ENCODE results near the gene WDR5.

Gene WDR5

DNA sequence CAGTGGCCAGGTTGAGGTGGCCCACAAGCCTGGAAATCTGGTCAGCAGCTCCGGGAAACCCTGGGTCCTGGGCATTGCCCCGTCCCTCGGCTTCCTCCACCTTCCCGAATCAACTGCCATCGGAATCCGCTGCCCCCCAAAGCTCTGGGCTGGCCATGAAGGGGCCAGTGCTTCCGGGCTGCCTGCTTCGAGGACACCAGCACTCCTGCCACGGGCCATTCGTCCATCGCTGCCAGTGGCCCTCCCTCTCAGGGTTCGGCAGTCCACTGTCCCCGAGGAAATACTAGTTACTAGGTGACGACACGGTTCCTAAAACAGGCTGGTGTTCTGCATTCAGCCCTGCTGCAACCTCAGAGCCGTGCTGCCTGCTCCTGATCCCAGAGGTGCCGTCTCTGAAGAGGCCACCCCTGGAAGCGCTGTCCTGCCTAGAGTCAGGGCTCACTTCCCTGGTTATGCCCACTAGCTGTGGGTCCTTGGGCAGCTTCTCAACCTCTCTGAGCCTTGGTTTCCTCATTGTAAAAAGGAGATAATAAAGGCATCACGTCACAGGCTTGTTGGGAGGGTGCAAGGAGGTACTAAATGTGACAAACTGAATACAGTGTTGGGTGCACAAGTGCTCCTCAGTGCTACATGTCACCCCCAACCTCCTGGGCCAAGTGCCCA, 3.5 kb upstream of the WDR5 start:
- no peak for DNase-seq

DNA sequence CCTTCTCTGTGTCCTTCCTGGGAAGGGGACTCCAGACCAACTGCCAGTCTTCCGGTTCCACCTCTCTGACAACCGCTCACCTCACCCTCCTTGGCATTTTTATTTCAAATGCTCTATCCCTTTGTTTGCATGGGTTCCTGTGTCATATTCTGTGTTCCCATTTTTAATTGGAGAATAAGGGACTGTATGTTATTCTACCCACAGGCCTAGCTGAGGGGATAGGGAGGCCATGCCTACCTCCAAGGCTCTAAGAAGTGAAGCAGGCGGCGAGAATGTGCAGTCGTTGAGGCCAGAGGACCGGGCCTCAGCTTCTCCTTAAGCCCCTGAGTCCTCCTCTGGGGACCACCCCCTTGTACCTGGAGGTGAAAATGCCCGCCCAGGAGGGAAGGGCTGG, 936 bp upstream of the WDR5 start:
- DNase-seq = no peak

GRCh38 chr9:134136118-134136995, 475 bp downstream of the WDR5 start:
- peak; percentile 57 for DNase-seq

DNA sequence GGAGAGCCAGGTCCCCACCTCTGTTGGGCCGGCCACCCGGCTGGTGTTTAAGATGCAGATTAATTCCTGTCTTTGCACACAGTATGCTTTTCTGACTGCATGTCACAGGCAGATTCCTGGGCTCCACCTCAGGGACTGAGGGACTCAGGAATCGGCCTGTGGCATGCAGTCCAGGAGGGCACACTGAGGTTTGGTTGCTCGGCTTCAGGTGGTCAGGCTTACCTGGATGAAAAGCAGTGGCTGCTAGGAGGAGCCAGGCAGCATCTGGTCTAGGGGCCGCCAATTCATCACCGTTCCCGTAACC, 1.1 kb downstream of the WDR5 start:
- no peak for DNase-seq

DNA sequence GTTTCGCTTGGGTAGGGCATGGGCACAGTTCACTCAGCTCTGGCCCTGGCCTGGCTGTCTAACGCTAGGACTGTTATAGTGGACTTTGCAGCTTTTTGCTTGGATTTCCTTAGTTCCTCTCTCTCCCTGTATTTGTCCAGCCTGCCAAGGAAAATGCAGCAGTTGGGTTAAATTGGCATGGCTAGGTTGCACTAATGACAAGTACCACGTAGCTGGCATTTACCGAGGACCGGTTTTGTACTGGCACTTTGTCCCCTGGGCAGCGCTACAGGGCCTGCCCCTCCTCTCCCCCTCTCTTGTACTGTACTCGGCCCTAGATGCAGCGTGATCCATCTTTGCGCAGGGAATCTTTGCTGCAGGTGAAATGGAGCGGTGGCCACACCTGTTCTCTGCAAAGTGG, 2.4 kb downstream of the WDR5 start:
- DNase-seq = no peak

GRCh38 chr9:134139081-134139480, 3.2 kb downstream of the WDR5 start:
- no peak for DNase-seq

DNA sequence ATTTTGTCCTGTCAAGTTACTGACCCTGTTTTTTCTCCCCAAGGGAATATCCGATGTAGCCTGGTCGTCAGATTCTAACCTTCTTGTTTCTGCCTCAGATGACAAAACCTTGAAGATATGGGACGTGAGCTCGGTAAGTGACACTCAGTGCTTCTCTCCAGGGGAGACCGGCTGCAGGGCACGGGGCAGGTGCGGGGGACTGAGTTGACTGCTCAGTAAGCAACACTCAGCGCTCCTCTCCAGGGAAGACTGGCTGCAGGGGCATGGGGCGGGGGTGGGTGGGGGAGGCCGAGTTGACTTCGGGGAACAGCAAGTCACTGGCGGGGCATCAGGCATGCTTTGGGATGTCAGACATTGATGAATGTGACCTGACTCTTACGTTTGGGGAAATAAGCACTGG, 6.0 kb downstream of the WDR5 start:
- no peak for DNase-seq

DNA sequence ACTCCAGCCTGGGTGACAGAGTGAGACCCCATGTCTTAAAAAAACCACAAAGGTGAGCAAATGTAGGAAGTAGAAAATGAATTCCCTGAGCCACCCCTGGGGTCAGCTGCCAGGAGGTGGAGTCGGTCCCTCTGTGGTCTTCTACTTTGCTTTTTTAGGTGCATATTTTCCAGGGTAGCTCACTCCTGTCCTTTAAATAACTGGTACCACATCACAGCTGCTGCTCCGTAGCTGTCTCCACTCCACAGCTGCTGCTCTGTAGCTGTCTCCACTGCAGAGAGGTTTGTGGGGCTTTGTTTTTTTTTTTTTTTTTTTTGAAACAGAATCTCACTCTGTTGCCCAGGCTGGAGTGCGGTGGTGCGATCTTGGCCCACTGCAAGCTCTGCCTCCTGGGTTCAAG, 8.9 kb downstream of the WDR5 start:
- DNase-seq = no peak

- DNase-seq = no peak
Measured at GRCh38 chr9:134145262-134145661, 9.4 kb downstream of the WDR5 start.

DNA sequence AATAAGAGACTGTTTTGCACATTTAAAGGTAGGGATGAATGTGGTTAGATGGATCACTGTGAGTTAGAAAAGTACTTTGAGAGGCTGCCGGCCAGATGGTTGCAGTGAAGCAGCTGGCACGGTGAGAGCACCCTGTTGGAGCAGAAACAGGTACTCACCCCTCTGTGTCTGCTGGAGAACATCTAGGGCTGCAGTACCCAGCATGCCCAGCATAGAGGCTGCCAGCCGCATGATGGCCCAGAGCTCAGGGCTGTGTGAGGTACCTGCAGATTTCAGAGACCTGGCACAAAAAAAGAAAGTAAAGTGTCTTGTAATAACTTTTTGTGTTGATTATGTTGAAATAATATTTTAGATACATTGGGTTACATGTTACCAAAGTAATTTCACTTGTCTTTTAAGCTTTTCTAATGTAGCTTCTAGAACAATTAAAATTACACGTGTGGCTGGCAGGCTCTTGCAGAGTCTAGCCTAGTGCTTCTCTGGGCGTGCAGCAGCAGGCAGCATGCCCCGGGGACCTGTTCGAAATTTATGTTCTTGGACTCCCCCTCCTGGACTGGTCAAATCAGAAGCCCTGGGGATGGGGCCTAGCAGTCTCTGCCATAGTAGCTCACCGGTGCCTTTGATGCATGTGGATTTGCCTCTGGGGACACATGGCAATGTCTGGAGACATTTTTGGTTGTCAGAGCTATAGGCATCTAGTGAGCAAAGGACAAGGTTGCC, 11.1 kb downstream of the WDR5 start:
- no peak for DNase-seq

DNA sequence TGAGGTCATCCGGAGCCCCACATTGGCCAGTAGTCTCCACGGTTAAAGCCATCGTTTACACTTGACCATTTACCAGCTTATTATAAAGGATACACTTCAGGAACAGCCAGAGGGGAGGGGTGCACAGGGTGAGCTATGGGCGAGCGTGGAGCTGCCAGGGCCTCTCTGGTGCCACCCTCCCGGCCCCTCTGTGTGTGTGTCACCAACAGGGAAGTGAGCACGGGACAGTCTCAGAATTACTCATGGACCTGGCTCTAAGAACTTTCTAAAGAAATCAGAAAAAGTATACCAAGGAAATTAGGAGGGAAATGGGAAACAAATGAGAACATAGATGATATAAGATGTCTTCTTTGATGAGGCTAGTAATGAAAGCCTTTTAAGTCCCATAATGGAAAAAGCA, 13.5 kb downstream of the WDR5 start:
- no peak for DNase-seq

DNA sequence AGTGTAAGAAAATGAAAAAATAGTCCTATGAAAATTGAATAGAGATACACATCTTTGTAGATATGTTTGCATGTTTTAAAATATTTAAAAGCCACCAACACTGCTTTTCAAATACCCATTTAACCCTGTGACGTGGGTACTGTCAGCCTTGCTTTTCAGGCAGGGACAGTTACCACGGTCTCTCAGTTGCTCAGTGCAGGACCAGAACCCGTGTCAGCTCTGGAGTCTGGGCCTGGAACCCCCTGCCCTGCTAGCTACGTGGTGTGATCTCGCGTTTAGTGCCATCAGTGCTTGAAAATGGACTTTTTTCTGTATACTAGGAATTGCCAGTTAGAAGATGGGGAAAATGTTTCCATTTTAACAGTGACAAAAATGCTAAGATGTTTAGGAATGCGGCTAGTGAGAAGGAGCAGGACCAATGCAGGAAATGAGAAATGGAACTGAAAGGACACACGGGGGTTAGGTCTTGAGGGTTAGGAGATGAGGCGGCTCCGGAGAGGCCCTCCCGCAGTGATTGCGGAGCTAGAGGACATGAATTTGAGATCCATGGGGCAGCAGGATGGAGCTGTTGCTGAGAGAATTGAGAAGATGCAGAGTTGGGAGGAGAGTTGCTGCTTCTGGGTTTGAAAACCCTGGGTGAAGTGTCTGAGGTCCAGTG, 14.8 kb downstream of the WDR5 start:
- DNase-seq = no peak

DNA sequence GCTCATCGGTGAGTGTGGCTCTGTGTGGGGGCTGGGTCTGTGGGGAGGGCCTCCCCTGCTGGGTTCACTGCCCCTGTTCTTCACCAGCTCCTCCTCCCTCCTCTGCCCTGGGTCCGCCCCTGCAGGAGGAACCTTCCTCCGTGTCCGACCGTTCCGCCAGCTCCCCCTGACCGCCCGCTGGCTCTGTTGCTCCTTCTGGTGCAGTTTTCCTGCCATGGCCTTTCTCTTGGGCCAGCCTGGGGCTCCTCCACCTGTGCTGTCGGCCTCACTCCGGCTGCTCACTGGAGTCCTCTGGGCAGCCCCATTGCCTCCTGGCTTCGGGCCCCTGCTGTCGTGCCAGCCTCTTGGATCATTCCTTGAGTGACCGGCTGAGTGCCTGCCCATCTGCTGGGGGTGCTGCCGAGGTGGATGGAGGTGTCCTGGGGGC, 16.2 kb downstream of the WDR5 start:
- no peak for DNase-seq

GRCh38 chr9:134152488-134152887, 16.6 kb downstream of the WDR5 start:
- DNase-seq = no peak

DNA sequence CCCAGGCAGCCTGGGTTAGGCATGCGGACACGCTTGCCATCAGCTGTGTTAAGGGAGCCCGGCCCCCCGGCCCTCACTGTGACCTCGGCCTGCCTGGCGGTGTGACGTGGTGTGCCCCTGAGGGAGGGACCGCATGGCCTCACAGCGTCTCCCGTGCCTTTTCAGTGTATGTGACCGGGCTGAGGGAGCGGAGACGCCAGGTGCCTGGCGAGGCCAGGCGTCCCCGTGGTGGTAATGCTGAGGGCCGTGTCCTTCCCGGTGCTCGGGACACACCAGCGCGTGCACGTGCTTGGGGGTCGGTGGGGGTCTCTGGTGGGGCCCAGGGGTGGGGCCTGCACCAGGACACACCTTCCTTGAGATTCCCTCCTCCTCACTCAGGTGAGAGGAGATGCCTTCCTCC, 17.6 kb downstream of the WDR5 start:
- no peak for DNase-seq

DNA sequence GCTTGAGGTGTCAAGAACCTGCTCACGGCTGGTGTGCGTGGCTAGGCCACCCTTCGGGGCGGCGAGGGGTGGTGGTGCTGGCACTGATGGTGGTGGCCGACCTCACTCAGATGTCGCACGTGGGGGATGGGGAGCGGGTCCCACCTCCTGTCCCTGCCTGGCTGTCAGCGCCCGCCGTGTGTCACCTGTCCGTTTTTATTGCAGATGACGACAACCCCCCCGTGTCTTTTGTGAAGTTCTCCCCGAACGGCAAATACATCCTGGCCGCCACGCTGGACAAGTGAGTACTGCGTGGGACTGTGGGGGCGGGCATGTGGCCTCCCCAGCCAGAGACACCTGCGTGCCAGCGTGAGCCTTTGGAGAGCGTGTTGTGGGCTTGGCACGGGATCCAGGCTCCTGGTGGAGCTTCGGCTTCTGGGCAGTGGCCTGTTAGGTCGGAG, 18.4 kb downstream of the WDR5 start:
- DNase-seq = no peak

GRCh38 chr9:134155812-134156377, 20.0 kb downstream of the WDR5 start:
- no peak for DNase-seq

- DNase-seq = no peak
Measured at GRCh38 chr9:134156564-134157377, 20.9 kb downstream of the WDR5 start.

DNA sequence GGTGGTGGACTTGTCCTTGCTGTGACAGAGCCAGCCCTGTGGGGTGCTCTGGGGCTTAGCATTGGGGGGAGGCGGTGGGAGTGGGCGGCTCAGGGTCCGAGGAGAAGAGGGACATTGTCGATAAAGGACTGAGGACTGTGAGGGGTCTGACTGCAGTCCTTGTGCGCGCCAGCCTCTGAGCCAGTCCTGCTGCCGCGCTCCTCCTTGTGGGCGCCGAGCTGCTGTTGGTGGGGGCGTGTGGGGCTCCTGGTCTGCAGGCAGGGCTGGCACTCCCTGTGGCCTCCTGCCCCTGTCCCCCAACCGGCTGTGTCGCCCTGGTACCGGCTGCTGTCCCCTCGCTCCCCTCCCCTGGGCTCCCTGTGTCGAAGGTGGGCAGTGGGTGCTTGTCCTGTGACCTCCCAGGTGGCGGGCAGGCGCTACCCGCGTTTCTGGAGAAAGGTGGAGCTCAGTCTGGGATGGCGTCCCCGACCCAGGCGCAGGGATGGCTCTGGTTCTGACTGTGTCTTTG, 21.6 kb downstream of the WDR5 start:
- no peak for DNase-seq

DNA sequence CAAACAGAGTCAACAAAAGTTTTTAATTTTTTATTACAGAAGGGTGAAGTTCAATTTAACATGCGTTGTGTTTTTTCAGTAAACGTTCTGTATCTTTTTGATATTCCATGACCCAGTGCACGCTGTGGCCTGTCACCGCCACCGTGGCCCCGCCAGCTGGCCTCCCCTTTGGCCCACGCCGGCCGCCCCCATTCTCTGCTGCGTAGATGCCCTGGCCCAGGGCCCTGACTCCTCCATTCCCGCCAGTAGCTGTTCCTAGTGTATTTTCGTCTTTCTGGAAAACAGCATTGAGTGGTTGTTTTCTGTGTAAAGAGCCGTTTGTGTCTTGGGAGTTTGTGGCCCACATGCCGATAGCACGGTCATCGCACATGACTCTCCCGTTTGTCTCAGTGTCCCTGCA, 22.4 kb downstream of the WDR5 start:
- DNase-seq = no peak

DNA sequence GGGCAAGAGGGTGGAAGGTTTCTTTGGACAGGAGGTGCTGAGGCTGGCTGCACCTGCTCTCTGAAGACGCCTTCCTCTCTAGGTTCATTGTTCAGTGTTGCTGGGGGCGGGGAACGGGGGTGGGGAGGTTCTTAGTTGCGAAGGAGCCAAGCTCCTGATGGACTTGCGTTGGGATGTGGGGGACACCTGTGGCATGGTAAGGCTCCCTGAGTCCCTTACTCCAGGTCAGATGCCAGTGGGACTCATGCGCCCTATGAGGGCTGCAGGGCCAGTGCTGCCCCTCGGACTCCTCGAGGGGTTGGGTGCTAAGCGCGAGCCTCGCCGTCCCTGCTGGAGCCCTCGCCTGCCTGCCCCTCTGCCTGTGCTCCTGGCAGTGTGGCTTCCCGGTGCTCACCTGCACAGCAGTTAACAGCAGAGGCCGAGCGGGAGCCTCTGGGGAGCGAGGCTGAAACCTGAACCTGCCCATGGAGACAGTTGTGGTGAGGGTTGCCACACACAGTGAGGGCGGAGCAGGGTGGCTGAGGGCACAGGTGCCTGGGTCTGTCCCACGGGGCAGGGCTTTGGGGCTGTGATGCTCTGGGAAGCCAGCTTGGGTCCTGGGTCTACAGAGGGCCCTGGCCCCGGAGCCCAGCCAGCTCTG, 23.0 kb downstream of the WDR5 start:
- no peak for DNase-seq

Measured in retina (tissue), 1 donor.